CD4-positive, alpha-beta T cell treated with Interleukin-4 for 1 hour (primary cell): ENCODE results near the gene PADI2.

Experiments used
- DNase-seq, 2 donors: peaks; one replicate each; pipeline ENCODE4 v3.0.0-alpha.2; 2020 to 2022

Gene PADI2

GRCh38 chr1:17112076-17112475 is 7.2 kb downstream of the PADI2 start:
- DNase-seq: no peak

- DNase-seq: no peak
Measured at GRCh38 chr1:17110555-17110926, 8.7 kb downstream of the PADI2 start.

- DNase-seq: no peak
Measured at GRCh38 chr1:17109892-17110554, 9.2 kb downstream of the PADI2 start.

GRCh38 chr1:17108786-17109185 is 10.5 kb downstream of the PADI2 start:
- DNase-seq: no peak

- no peak for DNase-seq
Measured at GRCh38 chr1:17108360-17108759, 10.9 kb downstream of the PADI2 start.

- no peak for DNase-seq
Measured at GRCh38 chr1:17104782-17105181, 14.5 kb downstream of the PADI2 start.

- DNase-seq: no peak
Measured at GRCh38 chr1:17102232-17102631, 17.0 kb downstream of the PADI2 start.

GRCh38 chr1:17101261-17101660 is 18.0 kb downstream of the PADI2 start:
- no peak for DNase-seq

GRCh38 chr1:17099616-17100340 is 19.5 kb downstream of the PADI2 start:
- no peak for DNase-seq

- peak; percentile 5 to 19 for DNase-seq
Measured at GRCh38 chr1:17098446-17099317, 20.6 kb downstream of the PADI2 start.

- no peak for DNase-seq
Measured at GRCh38 chr1:17097787-17098186, 21.5 kb downstream of the PADI2 start.

- DNase-seq: no peak
Measured at GRCh38 chr1:17097147-17097546, 22.1 kb downstream of the PADI2 start.

GRCh38 chr1:17096584-17096983 is 22.7 kb downstream of the PADI2 start:
- DNase-seq: no peak

- no peak for DNase-seq
Measured at GRCh38 chr1:17095141-17095540, 24.1 kb downstream of the PADI2 start.

- no peak for DNase-seq
Measured at GRCh38 chr1:17094664-17095063, 24.6 kb downstream of the PADI2 start.

GRCh38 chr1:17093822-17094393 is 25.3 kb downstream of the PADI2 start:
- DNase-seq: no peak

- no peak for DNase-seq
Measured at GRCh38 chr1:17091252-17091651, 28.0 kb downstream of the PADI2 start.

GRCh38 chr1:17089506-17089905 is 29.7 kb downstream of the PADI2 start:
- no peak for DNase-seq

GRCh38 chr1:17086751-17087150 is 32.5 kb downstream of the PADI2 start:
- DNase-seq: no peak

GRCh38 chr1:17084787-17085186 is 34.5 kb downstream of the PADI2 start:
- no peak for DNase-seq

GRCh38 chr1:17082761-17083160 is 36.5 kb downstream of the PADI2 start:
- no peak for DNase-seq

GRCh38 chr1:17081439-17081838 is 37.8 kb downstream of the PADI2 start:
- no peak for DNase-seq

- DNase-seq: no peak
Measured at GRCh38 chr1:17080880-17081279, 38.4 kb downstream of the PADI2 start.
